Muscle layer of duodenum (tissue), 2 donors: Measurements from ENCODE around the gene AGL.
"Not testable (repeated sequence)": the region's sequence is repeated elsewhere in the genome, so short reads cannot be mapped to it uniquely, and the experiment has no call there.

Source experiments
- H3K27ac ChIP-seq: one replicate; pipeline ENCODE4 v1.7.0; 2013; ENCODE audit warnings: mild to moderate bottlenecking, low read length
- H3K27me3 ChIP-seq: one replicate; pipeline ENCODE4 v1.7.0; 2013; ENCODE audit warnings: low read depth, mild to moderate bottlenecking, control low read depth, low read length
- H3K36me3 ChIP-seq, 2 donors: one replicate each; pipeline ENCODE4 v1.7.0; 2013; ENCODE audit warnings: low read length in 2 of 2, control low read depth in 1 of 2, mild to moderate bottlenecking in 1 of 2; ENCODE audit not compliant: insufficient read depth in 2 of 2, control insufficient read depth in 1 of 2
- H3K4me1 ChIP-seq, 2 donors: one replicate each; pipeline ENCODE4 v1.7.0; 2013; ENCODE audit warnings: low read length in 2 of 2, mild to moderate bottlenecking in 2 of 2, control low read depth in 1 of 2, moderate library complexity in 1 of 2; ENCODE audit not compliant: insufficient read depth in 2 of 2, control insufficient read depth in 1 of 2
- H3K4me3 ChIP-seq, 2 donors: one replicate each; pipeline ENCODE4 v1.7.0; 2013; ENCODE audit warnings: low read length in 2 of 2, low read depth in 1 of 2, mild to moderate bottlenecking in 1 of 2
- H3K9me3 ChIP-seq, 2 donors: one replicate each; pipeline ENCODE4 v1.7.0; 2013; ENCODE audit warnings: low read length in 2 of 2, control low read depth in 1 of 2, mild to moderate bottlenecking in 1 of 2; ENCODE audit not compliant: control insufficient read depth in 1 of 2
- donor health status: healthy.

AGL gene

DNA sequence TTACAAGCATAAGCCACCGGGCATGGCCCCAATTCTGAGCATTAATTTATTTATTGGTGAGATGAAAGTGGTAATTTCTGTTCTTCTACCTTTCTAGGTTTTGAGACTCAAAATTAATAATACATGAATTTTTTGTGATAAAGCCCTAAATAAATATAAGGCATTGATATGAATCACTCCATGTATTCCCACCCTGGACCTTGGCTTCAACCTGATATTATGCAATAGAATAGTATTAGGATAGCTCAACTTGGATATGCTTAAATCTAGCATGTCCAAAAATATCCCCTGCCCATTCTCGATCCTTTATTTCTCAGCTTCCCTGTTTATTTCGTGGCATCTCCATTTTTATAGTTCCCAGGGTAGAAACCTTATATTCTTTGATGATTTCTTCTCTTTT is 2.5 kb downstream of the AGL start:
- H3K27me3 ChIP-seq = no peaks in the 10 kb centered on the region
- H3K4me3 ChIP-seq = no peak overlapping the region
- no peak overlapping the region for H3K27ac ChIP-seq
- H3K9me3 ChIP-seq = no peaks in the 10 kb centered on the region
- no peaks in the 10 kb centered on the region for H3K36me3 ChIP-seq
- H3K4me1 ChIP-seq = peaks cover 0 to 26% of the 10 kb centered on the region in 2 donors

DNA sequence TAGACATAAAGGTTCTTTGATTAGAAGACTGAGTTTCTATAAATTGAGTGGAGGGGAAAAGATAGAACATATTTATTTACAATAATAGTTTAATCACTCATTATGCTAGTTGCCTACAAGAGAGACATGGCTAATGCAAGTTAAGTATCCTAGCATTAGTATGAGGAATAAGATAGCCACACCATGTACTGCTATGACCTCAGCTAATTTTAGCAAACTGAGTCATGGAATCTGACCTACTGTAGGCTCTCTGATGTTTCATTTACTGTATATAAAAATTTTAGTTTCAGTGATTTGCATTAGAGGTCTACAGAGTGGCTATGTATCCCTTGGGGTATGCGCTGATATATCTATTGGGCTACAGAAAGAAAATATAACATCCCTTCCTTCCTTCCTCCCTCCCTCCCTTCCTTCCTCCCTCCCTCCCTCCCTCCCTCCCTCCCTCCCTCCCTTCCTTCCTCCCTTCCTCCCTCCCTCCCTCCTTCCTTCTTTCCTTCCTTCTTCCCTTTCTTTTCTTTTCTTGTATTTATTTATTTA is 5.8 kb downstream of the AGL start:
- Histone ChIP-seq H3K36me3 (no peaks in the 10 kb centered on the region), H3K27ac (no peak overlapping the region), H3K9me3 (no peaks in the 10 kb centered on the region), H3K27me3 (no peaks in the 10 kb centered on the region), H3K4me3 (no peak overlapping the region), H3K4me1 (peaks cover 0 to 22% of the 10 kb centered on the region in 2 donors)

DNA sequence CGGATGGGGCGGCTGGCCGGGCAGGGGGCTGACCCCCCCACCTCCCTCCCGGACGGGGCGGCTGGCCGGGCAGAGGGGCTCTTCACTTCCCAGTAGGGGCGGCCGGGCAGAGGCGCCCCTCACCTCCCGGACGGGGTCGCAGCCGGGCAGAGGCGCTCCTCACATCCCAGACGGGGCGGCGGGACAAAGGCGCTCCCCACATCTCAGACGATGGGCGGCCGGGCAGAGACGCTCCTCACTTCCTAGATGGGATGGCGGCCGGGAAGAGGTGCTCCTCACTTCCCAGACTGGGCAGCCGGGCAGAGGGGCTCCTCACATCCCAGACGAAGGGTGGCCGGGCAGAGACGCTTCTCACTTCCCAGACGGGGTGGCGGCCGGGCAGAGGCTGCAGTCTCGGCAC is 6.9 kb downstream of the AGL start:
- H3K4me1 ChIP-seq = peaks cover 0 to 13% of the 10 kb centered on the region in 2 donors
- H3K27ac ChIP-seq = not testable (repeated sequence)

DNA sequence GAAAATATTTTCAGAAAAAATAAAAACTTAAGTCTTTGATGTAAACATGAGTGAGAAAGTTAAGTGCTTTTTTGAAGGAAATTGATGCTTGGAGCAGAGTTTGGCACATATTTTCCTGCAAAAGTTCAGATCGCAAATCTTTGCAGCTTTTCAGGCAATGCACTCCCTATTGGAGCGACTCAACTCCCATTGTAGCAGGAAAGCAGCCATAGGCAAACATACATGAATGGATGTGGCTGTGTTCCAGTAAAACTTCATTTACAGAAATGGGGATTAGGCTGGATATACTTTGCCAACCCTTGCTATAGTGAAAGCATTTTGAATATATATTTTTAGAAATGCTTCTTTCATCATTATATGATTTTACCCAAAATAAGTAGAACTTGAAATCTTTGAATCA is 8.1 kb downstream of the AGL start:
- peaks cover 0 to 3% of the 10 kb centered on the region in 2 donors for H3K4me1 ChIP-seq
- no peak overlapping the region for H3K4me3 ChIP-seq
- no peak overlapping the region for H3K27ac ChIP-seq
- H3K27me3 ChIP-seq = no peaks in the 10 kb centered on the region
- H3K36me3 ChIP-seq = peaks cover 0 to 9% of the 10 kb centered on the region in 2 donors
- no peaks in the 10 kb centered on the region for H3K9me3 ChIP-seq

More for the DNA sequence above, 6.9 kb downstream of the AGL start:
- H3K27me3 ChIP-seq, H3K9me3 ChIP-seq, H3K4me3 ChIP-seq, H3K36me3 ChIP-seq: not testable (repeated sequence)

DNA sequence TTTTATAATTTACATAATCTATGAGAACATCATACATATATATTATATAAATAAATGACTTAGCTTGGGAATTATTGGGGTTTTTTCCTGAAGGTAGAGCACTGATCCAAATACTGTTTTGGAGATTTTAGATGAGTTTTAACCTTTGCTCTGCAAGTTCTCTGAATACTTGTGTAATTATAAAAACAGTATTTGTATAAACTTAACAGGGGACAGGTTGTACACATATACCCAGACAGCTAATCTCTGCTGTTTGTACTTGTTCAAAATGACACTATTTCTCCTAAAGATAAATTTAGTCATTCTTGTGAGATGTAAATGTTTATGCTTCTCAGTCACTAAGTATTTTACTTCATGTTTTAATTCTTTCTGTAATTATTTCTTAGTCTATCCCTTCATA is 8.7 kb downstream of the AGL start:
- no peak overlapping the region for H3K4me3 ChIP-seq
- no peak overlapping the region for H3K27ac ChIP-seq
- no peaks in the 10 kb centered on the region for H3K4me1 ChIP-seq
- peaks cover 0 to 9% of the 10 kb centered on the region in 2 donors for H3K36me3 ChIP-seq
- no peaks in the 10 kb centered on the region for H3K9me3 ChIP-seq
- no peaks in the 10 kb centered on the region for H3K27me3 ChIP-seq

DNA sequence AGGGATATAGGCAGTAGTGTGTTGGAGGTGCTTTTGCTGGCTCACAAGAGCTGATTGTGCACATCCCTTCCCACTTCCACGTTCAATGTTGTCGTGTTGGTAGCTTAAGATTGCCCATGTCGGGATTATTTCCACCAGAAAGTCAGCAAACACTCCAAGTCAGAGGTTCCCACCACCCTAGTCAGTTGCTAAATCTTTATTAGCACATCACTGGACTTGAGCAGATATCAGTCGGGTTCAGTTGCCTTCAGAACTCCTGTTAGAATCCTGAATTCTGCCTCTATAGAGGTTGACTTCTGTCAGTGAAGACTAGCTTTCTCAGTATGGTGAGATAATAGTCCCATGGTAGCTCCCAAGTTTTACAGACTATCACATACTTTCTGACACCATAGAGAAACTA is 10.5 kb downstream of the AGL start:
- Histone ChIP-seq H3K4me1 (no peaks in the 10 kb centered on the region), H3K27ac (no peak overlapping the region), H3K27me3 (no peaks in the 10 kb centered on the region), H3K4me3 (no peak overlapping the region), H3K9me3 (no peaks in the 10 kb centered on the region), H3K36me3 (peaks cover 0 to 21% of the 10 kb centered on the region in 2 donors)

DNA sequence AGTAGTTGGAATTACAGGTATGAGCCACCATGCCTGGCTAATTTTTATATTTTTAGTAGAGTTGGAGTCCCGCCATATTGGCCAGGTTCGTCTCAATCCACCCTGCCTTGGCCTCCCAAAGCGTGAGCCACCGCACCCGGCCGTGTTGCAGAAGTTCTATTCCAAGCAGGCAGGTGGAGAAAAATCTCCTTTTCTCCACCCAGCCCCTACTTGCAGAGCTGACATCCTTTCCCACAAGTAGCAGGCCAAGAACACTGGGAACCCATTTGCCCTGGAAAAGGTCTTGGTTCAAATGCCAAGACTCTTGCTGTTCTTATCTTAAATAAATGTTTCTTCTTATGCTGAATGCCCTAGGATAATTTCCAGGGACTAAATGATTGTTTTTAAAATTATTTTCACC is 17.5 kb downstream of the AGL start:
- Histone ChIP-seq H3K4me1 (no peaks in the 10 kb centered on the region), H3K4me3 (no peak overlapping the region), H3K27ac (no peak overlapping the region), H3K27me3 (no peaks in the 10 kb centered on the region), H3K9me3 (no peaks in the 10 kb centered on the region), H3K36me3 (peaks cover 0 to 21% of the 10 kb centered on the region in 2 donors)

DNA sequence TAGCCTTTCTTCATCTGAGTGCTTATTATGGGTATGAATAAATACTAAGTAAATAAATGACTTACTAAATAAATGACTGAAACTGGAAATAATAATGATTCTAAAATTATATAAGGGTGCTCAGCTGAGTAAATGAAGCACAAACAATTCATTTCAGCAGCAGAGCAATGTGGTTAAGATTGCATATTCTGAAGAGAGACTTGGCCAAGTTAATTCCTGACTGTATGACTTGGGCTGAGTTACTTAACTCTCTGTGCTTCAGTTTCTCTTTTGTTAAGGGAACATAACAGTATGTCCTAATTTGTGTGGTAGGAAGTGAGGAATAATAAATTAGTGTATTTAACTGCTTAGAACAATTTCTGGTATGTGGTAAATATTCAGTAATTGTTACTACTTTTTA is 19.1 kb downstream of the AGL start:
- H3K4me3 ChIP-seq = no peak overlapping the region
- no peak overlapping the region for H3K27ac ChIP-seq
- H3K27me3 ChIP-seq = no peaks in the 10 kb centered on the region
- peaks cover 0 to 18% of the 10 kb centered on the region in 2 donors for H3K36me3 ChIP-seq
- H3K9me3 ChIP-seq = no peaks in the 10 kb centered on the region
- H3K4me1 ChIP-seq = no peaks in the 10 kb centered on the region

DNA sequence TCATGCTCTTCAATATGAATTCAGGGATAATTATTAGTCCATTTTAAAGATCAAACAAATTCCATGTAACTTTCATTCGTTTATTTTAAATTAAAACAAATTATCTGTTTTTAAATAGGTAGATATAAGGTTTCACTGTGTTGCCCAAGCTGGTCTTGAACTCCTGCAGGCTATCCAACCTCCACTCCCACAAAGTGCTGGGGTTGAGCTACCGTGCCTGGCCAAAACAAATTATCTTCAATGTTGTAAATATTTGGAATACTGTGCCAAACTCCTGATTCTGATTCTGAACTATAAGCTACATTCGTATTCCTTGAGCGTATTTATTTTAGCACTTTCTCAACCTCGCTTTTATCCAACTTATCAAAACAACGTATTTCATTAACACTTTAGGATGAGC is 19.6 kb downstream of the AGL start:
- Histone ChIP-seq H3K4me1 (no peaks in the 10 kb centered on the region), H3K36me3 (peaks cover 0 to 14% of the 10 kb centered on the region in 2 donors), H3K4me3 (no peak overlapping the region), H3K9me3 (no peaks in the 10 kb centered on the region), H3K27me3 (no peaks in the 10 kb centered on the region), H3K27ac (no peak overlapping the region)

DNA sequence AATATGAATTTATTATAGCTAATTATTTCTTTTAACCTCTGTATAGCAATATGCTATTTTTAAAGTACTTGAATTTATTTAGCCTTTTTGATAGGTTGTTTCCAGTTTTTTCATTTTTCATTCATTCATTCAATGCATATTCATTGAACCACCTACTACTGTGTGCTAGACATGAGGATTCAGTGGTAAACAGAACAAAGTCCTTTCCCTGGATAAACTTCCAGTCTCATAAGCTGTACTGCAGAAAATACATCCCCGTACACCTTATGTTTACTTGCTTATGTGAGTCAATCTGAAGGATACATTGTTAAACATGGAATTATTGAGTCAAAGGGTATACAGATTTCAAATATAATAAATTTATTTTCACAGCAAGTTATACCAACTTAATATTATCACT is 21.9 kb downstream of the AGL start:
- peaks cover 6 to 14% of the 10 kb centered on the region in 2 donors for H3K36me3 ChIP-seq

DNA sequence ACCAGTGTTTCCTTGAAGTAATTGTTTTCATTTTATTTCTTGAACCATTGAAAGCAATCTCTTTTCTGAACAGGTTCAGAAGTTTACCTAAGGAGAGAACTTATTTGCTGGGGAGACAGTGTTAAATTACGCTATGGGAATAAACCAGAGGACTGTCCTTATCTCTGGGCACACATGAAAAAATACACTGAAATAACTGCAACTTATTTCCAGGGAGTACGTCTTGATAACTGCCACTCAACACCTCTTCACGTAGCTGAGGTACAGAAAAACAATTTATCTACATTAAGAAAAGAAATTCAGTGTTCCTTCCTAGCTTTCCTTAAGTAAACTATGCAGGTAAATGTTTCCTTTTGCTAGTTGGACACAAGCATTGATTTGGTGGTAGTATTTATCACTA is 27.4 kb downstream of the AGL start:
- peaks cover 20 to 30% of the 10 kb centered on the region in 2 donors for H3K36me3 ChIP-seq
- no peak overlapping the region for H3K4me3 ChIP-seq
- no peaks in the 10 kb centered on the region for H3K4me1 ChIP-seq
- no peaks in the 10 kb centered on the region for H3K9me3 ChIP-seq
- H3K27me3 ChIP-seq = no peaks in the 10 kb centered on the region
- no peak overlapping the region for H3K27ac ChIP-seq

More for the DNA sequence above, 21.9 kb downstream of the AGL start:
- Histone ChIP-seq H3K27ac (no peak overlapping the region), H3K27me3 (no peaks in the 10 kb centered on the region), H3K4me3 (no peak overlapping the region), H3K9me3 (no peaks in the 10 kb centered on the region), H3K4me1 (no peaks in the 10 kb centered on the region)

DNA sequence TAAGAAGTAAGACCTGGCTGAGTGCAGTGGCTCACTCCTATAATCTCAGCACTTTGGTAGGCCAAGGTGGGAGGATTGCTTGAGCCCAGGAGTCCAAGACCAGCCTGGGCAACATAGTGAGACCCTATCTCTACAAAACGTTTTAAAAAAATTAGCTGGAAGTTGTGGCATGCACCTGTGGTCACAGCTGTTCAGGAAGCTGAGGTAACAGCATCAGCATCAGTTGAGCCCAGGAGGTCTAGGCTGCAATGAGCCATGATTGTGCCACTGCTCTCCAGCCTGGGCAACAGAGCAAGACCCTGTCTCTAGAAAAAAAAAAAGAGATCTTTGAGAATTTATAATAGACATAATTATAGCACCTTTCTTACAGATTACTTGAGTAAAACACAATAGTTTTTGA is 36.0 kb downstream of the AGL start:
- Histone ChIP-seq H3K4me3 (no peak overlapping the region), H3K36me3 (peaks cover 28 to 45% of the 10 kb centered on the region in 2 donors), H3K27ac (no peak overlapping the region), H3K27me3 (no peaks in the 10 kb centered on the region), H3K4me1 (no peaks in the 10 kb centered on the region), H3K9me3 (no peaks in the 10 kb centered on the region)
